H9 (cell line): ENCODE data around the gene SIRT7. TPM values are rescaled to one million over a fixed set of nuclear protein-coding genes. Genes with fewer than 3 reads are reported as not detected.
A peak's percentile ranks its signal among the peaks of the same experiment; 100 is the strongest.

Source experiments
- DNase-seq: peaks from one replicate; pipeline ENCODE4 v3.0.0-alpha.2; 2017
- H2AFZ ChIP-seq: one replicate; pipeline ENCODE4 v1.6.1; 2013; ENCODE audit warnings: mild to moderate bottlenecking, low read length, control low read depth, moderate library complexity
- H2AK5ac ChIP-seq: 2 replicates; pipeline ENCODE4 v1.6.1; 2013; ENCODE audit warnings: low read length, control low read depth, mixed read lengths; ENCODE audit not compliant: insufficient read length
- H2BK120ac ChIP-seq: one replicate; pipeline ENCODE4 v1.6.1; 2013; ENCODE audit warnings: low read depth, mild to moderate bottlenecking, low read length, control low read depth, inconsistent platforms; ENCODE audit not compliant: poor library complexity, severe bottlenecking
- H2BK12ac ChIP-seq: 2 replicates; pipeline ENCODE4 v1.6.1; 2013; ENCODE audit warnings: low read length, control low read depth, mixed read lengths, low read depth; ENCODE audit not compliant: insufficient read length
- H2BK15ac ChIP-seq: 2 replicates; pipeline ENCODE4 v1.6.1; 2013; ENCODE audit warnings: low read depth, low read length, control low read depth
- H2BK20ac ChIP-seq: one replicate; pipeline ENCODE4 v1.6.1; 2013; ENCODE audit warnings: low read depth, mild to moderate bottlenecking, low read length, control low read depth, inconsistent platforms; ENCODE audit not compliant: poor library complexity, severe bottlenecking
- H2BK5ac ChIP-seq: 2 replicates; pipeline ENCODE4 v1.6.1; 2013; ENCODE audit warnings: low read length, control low read depth, mixed read lengths; ENCODE audit not compliant: insufficient read length
- H3K14ac ChIP-seq: 2 replicates; pipeline ENCODE4 v1.6.1; 2013; ENCODE audit warnings: low read length, control low read depth; ENCODE audit not compliant: insufficient read depth
- H3K18ac ChIP-seq: 2 replicates; pipeline ENCODE4 v1.6.1; 2013; ENCODE audit warnings: low read depth, mild to moderate bottlenecking, mixed read lengths, low read length, control low read depth; ENCODE audit not compliant: insufficient read length
- H3K23ac ChIP-seq: 2 replicates; pipeline ENCODE4 v1.6.1; 2013; ENCODE audit warnings: low read length, control low read depth, mixed read lengths, low read depth; ENCODE audit not compliant: insufficient read length
- H3K23me2 ChIP-seq: 2 replicates; pipeline ENCODE4 v1.6.1; 2013; ENCODE audit warnings: low read depth, mild to moderate bottlenecking, mixed read lengths, low read length, control low read depth; ENCODE audit not compliant: insufficient read length, poor library complexity, severe bottlenecking
- H3K27ac ChIP-seq: 2 replicates; pipeline ENCODE4 v1.5.1; 2013; ENCODE audit warnings: low read length, control low read depth, mixed read lengths, low read depth; ENCODE audit not compliant: insufficient read length
- H3K27me3 ChIP-seq: 2 replicates; pipeline ENCODE4 v1.6.1; 2013; ENCODE audit warnings: low read length, control low read depth, inconsistent platforms; ENCODE audit not compliant: insufficient read depth
- H3K4ac ChIP-seq: 2 replicates; pipeline ENCODE4 v1.6.1; 2013; ENCODE audit warnings: low read depth, mild to moderate bottlenecking, control low read depth, inconsistent platforms, low read length, moderate library complexity
- H3K4me1 ChIP-seq: 2 replicates; pipeline ENCODE4 v1.6.1; 2013; ENCODE audit warnings: low read length, control low read depth, inconsistent platforms; ENCODE audit not compliant: insufficient read depth
- H3K4me2 ChIP-seq: 2 replicates; pipeline ENCODE4 v1.6.1; 2013; ENCODE audit warnings: low read length, control low read depth, mixed read lengths; ENCODE audit not compliant: insufficient read length, insufficient read depth
- H3K56ac ChIP-seq: 2 replicates; pipeline ENCODE4 v1.6.1; 2013; ENCODE audit warnings: low read depth, mild to moderate bottlenecking, mixed read lengths, low read length, control low read depth; ENCODE audit not compliant: insufficient read length
- H3K79me1 ChIP-seq: 2 replicates; pipeline ENCODE4 v1.6.1; 2013; ENCODE audit warnings: low read depth, mild to moderate bottlenecking, moderate library complexity, low read length, control low read depth, inconsistent platforms; ENCODE audit not compliant: insufficient read depth, poor library complexity, severe bottlenecking
- H3K79me2 ChIP-seq: 2 replicates; pipeline ENCODE4 v1.6.1; 2013; ENCODE audit warnings: low read length, control low read depth, inconsistent platforms; ENCODE audit not compliant: insufficient read depth
- H3K9ac ChIP-seq: 2 replicates; pipeline ENCODE4 v1.6.1; 2013; ENCODE audit warnings: low read length, control low read depth, mixed read lengths; ENCODE audit not compliant: insufficient read length; ENCODE audit errors: extremely low read depth
- H3K9me3 ChIP-seq: one replicate; pipeline ENCODE4 v1.6.1; 2013; ENCODE audit warnings: low read depth, low read length, inconsistent platforms; ENCODE audit not compliant: control insufficient read depth
- H3T11ph ChIP-seq: one replicate; pipeline ENCODE4 v1.6.1; 2013; ENCODE audit warnings: mild to moderate bottlenecking, low read length, control low read depth, inconsistent platforms
- H4K20me1 ChIP-seq: one replicate; pipeline ENCODE4 v1.6.1; 2013; ENCODE audit not compliant: control insufficient read depth, insufficient read length, insufficient read depth
- H4K5ac ChIP-seq: 2 replicates; pipeline ENCODE4 v1.6.1; 2013; ENCODE audit warnings: low read depth, mild to moderate bottlenecking, mixed read lengths, low read length, control low read depth; ENCODE audit not compliant: insufficient read length
- H4K8ac ChIP-seq: replicated peaks from 2 replicates; pipeline ENCODE4 v1.6.1; 2013; ENCODE audit warnings: low read length, control low read depth, mixed read lengths, low read depth; ENCODE audit not compliant: insufficient read length
- H4K91ac ChIP-seq: 2 replicates; pipeline ENCODE4 v1.6.1; 2013; ENCODE audit warnings: low read depth, mild to moderate bottlenecking, moderate library complexity, mixed read lengths, low read length, control low read depth; ENCODE audit not compliant: insufficient read length
- H3K27ac Mint-ChIP-seq, 3 experiments: 2 replicates in 2 of 3; 3 replicates in 1 of 3; pipeline ENCODE4 v1.8.0; 2020 to 2021; ENCODE audit warnings: mixed read lengths in 3 of 3, mild to moderate bottlenecking in 1 of 3, moderate library complexity in 1 of 3
- H3K27me3 Mint-ChIP-seq: 2 replicates; pipeline ENCODE4 v1.8.0; 2021; ENCODE audit warnings: low read depth, mild to moderate bottlenecking, moderate library complexity, mixed read lengths
- H3K36me3 Mint-ChIP-seq, 3 experiments: 2 replicates in 2 of 3; 3 replicates in 1 of 3; pipeline ENCODE4 v1.8.0; 2020 to 2021; ENCODE audit warnings: low read depth in 3 of 3, mixed read lengths in 3 of 3; ENCODE audit not compliant: insufficient read depth in 1 of 3
- H3K4me1 Mint-ChIP-seq, 2 experiments: 2 replicates each; pipeline ENCODE4 v1.8.0; 2020; ENCODE audit warnings: mixed read lengths in 2 of 2
- H3K4me3 Mint-ChIP-seq, 2 experiments: 2 replicates in 1 of 2; 3 replicates in 1 of 2; pipeline ENCODE4 v1.8.0; 2020 to 2021; ENCODE audit warnings: mild to moderate bottlenecking in 2 of 2, mixed read lengths in 2 of 2, moderate library complexity in 1 of 2
- H3K9me3 Mint-ChIP-seq, 2 experiments: 2 replicates in 1 of 2; 3 replicates in 1 of 2; pipeline ENCODE4 v1.8.0; 2020; ENCODE audit warnings: mild to moderate bottlenecking in 2 of 2, mixed read lengths in 2 of 2, moderate library complexity in 1 of 2
- CTCF ChIP-seq: fragments of 200-600 bp; sonication (generic); conservative IDR thresholded peaks from 3 replicates; pipeline ENCODE4 v1.8.0; 2021; ENCODE audit warnings: antibody characterized with exemption, mild to moderate bottlenecking
- WGBS: extraction: QIAGEN DNeasy Blood & Tissue Kit; methylation state at CpG from one replicate; pipeline ENCODE4 v1.1.7; 2013; ENCODE audit warnings: missing lambda C conversion rate, low lambda C conversion rate, mixed read lengths; ENCODE audit not compliant: insufficient read length; ENCODE audit errors: extremely low coverage; 5-methylcytosine and 5-hydroxymethylcytosine counted together
- total RNA-seq: library from RNA; stranded (reverse); gene quantifications from 2 replicates; pipeline ENCODE4 v1.2.1, GENCODE V29; 2021

SIRT7 gene
- total RNA-seq, 1 experiment from 2014 or later = 29.7 TPM

DNA sequence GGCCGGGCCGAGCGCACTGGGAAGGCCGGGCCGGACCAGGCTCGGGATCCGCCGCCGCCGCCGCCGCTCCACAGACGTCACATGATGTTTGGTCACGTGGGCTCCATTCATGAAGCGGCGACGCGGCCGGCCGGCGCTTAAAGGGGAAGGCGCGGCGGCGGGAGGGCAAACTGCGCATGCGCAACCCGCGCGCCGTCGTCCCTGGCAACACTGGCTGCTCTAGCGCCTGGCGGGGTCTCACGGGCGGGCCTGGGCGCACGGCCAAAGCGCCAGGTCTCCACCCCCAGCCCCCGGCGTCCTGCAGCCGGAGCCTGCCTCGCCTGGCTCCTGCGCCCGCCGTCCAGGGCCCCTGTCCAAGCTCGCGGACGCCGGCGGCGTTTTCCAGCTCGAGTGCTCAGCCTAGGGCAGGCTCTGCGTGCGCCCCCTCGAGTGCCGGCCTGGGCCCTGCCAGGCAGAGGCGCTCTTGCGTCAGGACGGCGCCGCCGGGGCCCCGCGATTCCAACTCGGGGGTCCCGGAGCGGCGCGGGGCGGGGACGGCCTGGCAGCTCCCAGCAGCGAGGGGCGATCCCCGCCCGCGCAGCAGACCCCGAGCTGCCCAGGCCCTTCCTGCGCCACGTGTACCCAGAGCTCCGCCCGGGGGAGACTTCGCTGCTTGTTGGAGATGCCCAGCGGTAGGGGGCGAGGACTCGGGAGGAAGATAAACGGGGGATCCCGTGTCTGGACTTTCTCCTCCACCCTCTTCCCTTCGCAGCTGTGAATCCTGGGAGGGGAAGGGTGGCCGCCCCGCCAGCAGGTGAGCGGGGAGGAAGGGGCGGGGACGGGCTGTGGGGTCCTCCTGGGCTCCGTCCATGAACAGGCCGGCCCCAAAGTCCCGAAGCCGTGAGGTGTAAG is 9.9 kb upstream of the SIRT7 start, which contains the start of gene MAFG:
Gene MAFG, minus strand, starts transcription at position 83 of the 891 bp plus-strand sequence. CDS start 4,550 bp downstream, outside the sequence.
- no peak within 1 kb of the TSS for H2BK12ac ChIP-seq
- H4K91ac ChIP-seq = no peak within 1 kb of the TSS
- Mint-ChIP-seq H3K36me3 (peaks cover under 1 to 3% (median 3%) of the 10 kb centered on the region in 3 experiments; a peak in 5 of 7 replicates), H3K9me3 (no peaks in the 10 kb centered on the region), H3K4me1 (peaks cover 27 to 34% of the 10 kb centered on the region in 2 experiments), H3K4me3 (peak within 1 kb of the TSS; percentile 79 to 85), H3K27me3 (peaks cover 20% of the 10 kb centered on the region), H3K27ac (peak within 1 kb of the TSS in 2 of 3 experiments; percentile 86 to 96; a peak in 4 of 7 replicates)
- WGBS = no CpG with 5 or more reads among the region's 98 CpGs
- no peak within 1 kb of the TSS for H2AK5ac ChIP-seq
- no peak within 1 kb of the TSS for H2BK120ac ChIP-seq
- no peak within 1 kb of the TSS for H4K5ac ChIP-seq
- H3K23ac ChIP-seq = no peak within 1 kb of the TSS
- H3K9ac ChIP-seq = peak within 1 kb of the TSS; percentile 38
- peak; percentile 96 for DNase-seq
- H4K20me1 ChIP-seq = no peaks in the 10 kb centered on the region
- H3K79me2 ChIP-seq = peaks cover 16% of the 10 kb centered on the region; the same call in 1 of the 2 replicates
- TF ChIP-seq CTCF = peak; percentile 61
- H3K4me2 ChIP-seq = peak within 1 kb of the TSS; percentile 64
- peaks cover 3% of the 10 kb centered on the region; the same call in 1 of the 2 replicates for H3K4me1 ChIP-seq
- H3K18ac ChIP-seq = no peak within 1 kb of the TSS
- H3K4ac ChIP-seq = no peak within 1 kb of the TSS
- H2BK20ac ChIP-seq = no peak within 1 kb of the TSS
- H3K14ac ChIP-seq = no peak within 1 kb of the TSS; the same call in 1 of the 2 replicates
- H2BK15ac ChIP-seq = no peak within 1 kb of the TSS
- no peaks in the 10 kb centered on the region; the same call in 1 of the 2 replicates for H3K27me3 ChIP-seq
- no peak within 1 kb of the TSS for H3T11ph ChIP-seq
- no peak within 1 kb of the TSS for H3K27ac ChIP-seq
- peaks cover 11% of the 10 kb centered on the region for H3K23me2 ChIP-seq
- no peak within 1 kb of the TSS for H2BK5ac ChIP-seq
- peaks cover 2% of the 10 kb centered on the region for H3K79me1 ChIP-seq
- no peak within 1 kb of the TSS for H3K56ac ChIP-seq
- no peak within 1 kb of the TSS for H2AFZ ChIP-seq
- no peaks in the 10 kb centered on the region for H3K9me3 ChIP-seq
- no peak within 1 kb of the TSS for H4K8ac ChIP-seq
